Activated effector memory CD4-positive, alpha-beta T cell treated with anti-CD3 and anti-CD28 coated beads, Interleukin-2, amount 50 U/mL, for 16 hours (primary cell): ENCODE data around the gene CD300H.
A peak's percentile ranks its signal among the peaks of the same experiment; 100 is the strongest.

ENCODE experiments used
- DNase-seq: peaks from one replicate; pipeline ENCODE4 v3.0.0-alpha.2; 2020

CD300H gene

GRCh38 chr17:74525465-74525725, 41.9 kb downstream of the CD300H start:
- no peak for DNase-seq

- DNase-seq = peak; percentile 28
These were observed 42.5 kb downstream of the CD300H start for GRCh38 chr17:74524653-74525464.

GRCh38 chr17:74523308-74523707, 44.0 kb downstream of the CD300H start:
- no peak for DNase-seq

- peak; percentile 55 for DNase-seq
These were observed 44.8 kb downstream of the CD300H start for GRCh38 chr17:74522381-74523105.

- peak; percentile 50 for DNase-seq
These were observed 45.6 kb downstream of the CD300H start for GRCh38 chr17:74521701-74522201.

- peak; percentile 44 for DNase-seq
These were observed 46.4 kb downstream of the CD300H start for GRCh38 chr17:74520790-74521480.

GRCh38 chr17:74520016-74520434, 47.3 kb downstream of the CD300H start:
- DNase-seq = no peak

- DNase-seq = peak; percentile 39
These were observed 48.8 kb downstream of the CD300H start for GRCh38 chr17:74518413-74518981.

GRCh38 chr17:74516561-74517328, 50.6 kb downstream of the CD300H start:
- DNase-seq = no peak

- DNase-seq = no peak
These were observed 51.4 kb downstream of the CD300H start for GRCh38 chr17:74515941-74516340.

- peak; percentile 77 for DNase-seq
These were observed 52.5 kb downstream of the CD300H start for GRCh38 chr17:74514632-74515334.

- peak; percentile 77 for DNase-seq
These were observed 53.2 kb downstream of the CD300H start for GRCh38 chr17:74513987-74514631.

- DNase-seq = no peak
These were observed 54.7 kb downstream of the CD300H start for GRCh38 chr17:74512624-74513091.

- DNase-seq = no peak
These were observed 55.3 kb downstream of the CD300H start for GRCh38 chr17:74512036-74512435.
